Neuronal stem cell (in vitro differentiated cells): Measurements from ENCODE around the gene CCDC34.

Experiments used
- DNase-seq: peaks from one replicate; pipeline ENCODE4 v3.0.0-alpha.2; 2013; ENCODE audit warnings: low spot score
- H2AFZ ChIP-seq: one replicate; pipeline ENCODE4 v1.6.1; 2013; ENCODE audit warnings: mild to moderate bottlenecking, low read length, inconsistent platforms
- H2AK5ac ChIP-seq: 2 replicates; pipeline ENCODE4 v1.6.1; 2013; ENCODE audit warnings: low read depth, mild to moderate bottlenecking, inconsistent platforms, low read length, moderate library complexity, mixed read lengths
- H2BK120ac ChIP-seq: 2 replicates; pipeline ENCODE4 v1.6.1; 2013; ENCODE audit warnings: low read depth, mild to moderate bottlenecking, inconsistent platforms, low read length, moderate library complexity, mixed read lengths
- H2BK12ac ChIP-seq: one replicate; pipeline ENCODE4 v1.6.1; 2013; ENCODE audit warnings: low read length, inconsistent platforms
- H2BK15ac ChIP-seq: 2 replicates; pipeline ENCODE4 v1.6.1; 2013; ENCODE audit warnings: mild to moderate bottlenecking, low read length, inconsistent platforms, mixed read lengths
- H2BK5ac ChIP-seq: one replicate; pipeline ENCODE4 v1.6.1; 2013; ENCODE audit warnings: inconsistent platforms, mild to moderate bottlenecking, low read length, moderate library complexity
- H3K14ac ChIP-seq: one replicate; pipeline ENCODE4 v1.6.1; 2013; ENCODE audit warnings: low read length, inconsistent platforms
- H3K18ac ChIP-seq: 2 replicates; pipeline ENCODE4 v1.6.1; 2013; ENCODE audit warnings: low read length, inconsistent platforms
- H3K23ac ChIP-seq: 2 replicates; pipeline ENCODE4 v1.6.1; 2013; ENCODE audit warnings: low read depth, mild to moderate bottlenecking, mixed read lengths, low read length, inconsistent platforms; ENCODE audit not compliant: poor library complexity
- H3K27ac ChIP-seq: replicated peaks from 3 replicates; pipeline ENCODE4 v1.5.1; 2013; ENCODE audit warnings: low read length, inconsistent platforms
- H3K27me3 ChIP-seq, 3 experiments: 2 replicates each; pipeline ENCODE4 v1.6.1; 2013; ENCODE audit warnings: low read length in 3 of 3, mild to moderate bottlenecking in 2 of 3, inconsistent platforms in 1 of 3, low read depth in 1 of 3, mixed read lengths in 1 of 3, moderate library complexity in 1 of 3; ENCODE audit not compliant: control insufficient read depth in 3 of 3, insufficient read depth in 3 of 3
- H3K36me3 ChIP-seq, 2 donors: replicated peaks in 1 of 2; 2 replicates each; pipeline ENCODE4 v1.6.1; 2013; ENCODE audit warnings: low read length in 2 of 2; ENCODE audit not compliant: control insufficient read depth in 2 of 2, insufficient read depth in 2 of 2
- H3K4ac ChIP-seq: 2 replicates; pipeline ENCODE4 v1.6.1; 2013; ENCODE audit warnings: inconsistent platforms, mild to moderate bottlenecking, low read length, moderate library complexity
- H3K4me1 ChIP-seq, 2 donors: 1 replicate in 1 of 2; 2 replicates in 1 of 2; pipeline ENCODE4 v1.6.1; 2013; ENCODE audit warnings: low read length in 2 of 2, low read depth in 1 of 2; ENCODE audit not compliant: control insufficient read depth in 2 of 2, insufficient read depth in 1 of 2
- H3K4me2 ChIP-seq: one replicate; pipeline ENCODE4 v1.6.1; 2013; ENCODE audit warnings: mild to moderate bottlenecking, low read length, inconsistent platforms; ENCODE audit not compliant: insufficient read depth, poor library complexity, severe bottlenecking
- H3K4me3 ChIP-seq, 2 donors: 2 replicates each; pipeline ENCODE4 v1.5.1; 2013; ENCODE audit warnings: low read length in 2 of 2, mild to moderate bottlenecking in 2 of 2, inconsistent platforms in 1 of 2, moderate library complexity in 1 of 2
- H3K79me1 ChIP-seq: one replicate; pipeline ENCODE4 v1.6.1; 2013; ENCODE audit warnings: low read depth, mild to moderate bottlenecking, inconsistent platforms, low read length, moderate library complexity
- H3K9ac ChIP-seq: one replicate; pipeline ENCODE4 v1.6.1; 2013; ENCODE audit warnings: mild to moderate bottlenecking, low read depth, low read length, inconsistent platforms; ENCODE audit not compliant: poor library complexity
- H3K9me3 ChIP-seq, 2 donors: replicated peaks in 1 of 2; 2 replicates each; pipeline versions ENCODE3 to v1.6.1; 2013; ENCODE audit warnings: low read length in 2 of 2, mild to moderate bottlenecking in 2 of 2, inconsistent platforms in 1 of 2, low read depth in 1 of 2, mixed read lengths in 1 of 2, moderate library complexity in 1 of 2; ENCODE audit not compliant: control insufficient read depth in 2 of 2, insufficient read depth in 1 of 2
- H4K8ac ChIP-seq: one replicate; pipeline ENCODE4 v1.6.1; 2013; ENCODE audit warnings: low read depth, mild to moderate bottlenecking, inconsistent platforms, low read length, moderate library complexity
- H4K91ac ChIP-seq: one replicate; pipeline ENCODE4 v1.6.1; 2013; ENCODE audit warnings: low read length, low read depth, mild to moderate bottlenecking, inconsistent platforms; ENCODE audit not compliant: poor library complexity
- WGBS, 2 donors: extraction: QIAGEN DNeasy Blood & Tissue Kit; methylation state at CpG; one replicate each; pipeline ENCODE4 v1.1.7; 2013; ENCODE audit warnings: missing lambda C conversion rate in 2 of 2, mixed read lengths in 1 of 2; ENCODE audit not compliant: insufficient read length in 2 of 2, insufficient replicate concordance in 1 of 2; ENCODE audit errors: extremely low coverage in 2 of 2; 5-methylcytosine and 5-hydroxymethylcytosine counted together

Gene CCDC34

GRCh38 chr11:27291954-27292636, 70.9 kb downstream of the CCDC34 start:
- peaks cover 11 to 15% of the 10 kb centered on the region in 2 donors for H3K9me3 ChIP-seq
- H3K36me3 ChIP-seq, result no peaks in the 10 kb centered on the region
- H2AFZ ChIP-seq, result no peak overlapping the region
- WGBS, 2 donors, result no CpG with 5 or more reads among the region's 5 CpGs
- no peak overlapping the region for H4K91ac ChIP-seq
- no peak overlapping the region for H3K23ac ChIP-seq
- no peak overlapping the region for H2BK15ac ChIP-seq
- no peaks in the 10 kb centered on the region for H3K27me3 ChIP-seq
- no peak overlapping the region for H3K4ac ChIP-seq
- no peak for DNase-seq
- no peaks in the 10 kb centered on the region for H3K79me1 ChIP-seq
- no peak overlapping the region for H3K4me2 ChIP-seq
- peaks cover 0 to 5% of the 10 kb centered on the region in 2 donors for H3K4me1 ChIP-seq
- H3K9ac ChIP-seq, result no peak overlapping the region
- no peak overlapping the region for H4K8ac ChIP-seq
- no peak overlapping the region for H2BK12ac ChIP-seq
- H2AK5ac ChIP-seq, result no peak overlapping the region
- no peak overlapping the region for H2BK120ac ChIP-seq
- H3K14ac ChIP-seq, result no peak overlapping the region
- H2BK5ac ChIP-seq, result no peak overlapping the region
- H3K4me3 ChIP-seq, result no peak overlapping the region
- no peak overlapping the region for H3K27ac ChIP-seq
- no peak overlapping the region for H3K18ac ChIP-seq

GRCh38 chr11:27291302-27291889, 71.6 kb downstream of the CCDC34 start:
- WGBS, 2 donors, result no CpG with 5 or more reads among the region's 6 CpGs
- H3K23ac ChIP-seq, result no peak overlapping the region
- no peak overlapping the region for H3K14ac ChIP-seq
- no peak overlapping the region for H2AFZ ChIP-seq
- peaks cover 11 to 15% of the 10 kb centered on the region in 2 donors for H3K9me3 ChIP-seq
- no peaks in the 10 kb centered on the region for H3K27me3 ChIP-seq
- H2BK120ac ChIP-seq, result no peak overlapping the region
- H2BK15ac ChIP-seq, result no peak overlapping the region
- no peak overlapping the region for H4K8ac ChIP-seq
- H3K4me2 ChIP-seq, result no peak overlapping the region
- H3K36me3 ChIP-seq, result no peaks in the 10 kb centered on the region
- no peak overlapping the region for H2AK5ac ChIP-seq
- H3K79me1 ChIP-seq, result no peaks in the 10 kb centered on the region
- no peak overlapping the region for H3K4ac ChIP-seq
- H3K27ac ChIP-seq, result no peak overlapping the region
- H3K4me3 ChIP-seq, result no peak overlapping the region
- H2BK5ac ChIP-seq, result no peak overlapping the region
- no peak overlapping the region for H3K18ac ChIP-seq
- H4K91ac ChIP-seq, result no peak overlapping the region
- no peak for DNase-seq
- peaks cover 0 to 5% of the 10 kb centered on the region in 2 donors for H3K4me1 ChIP-seq
- no peak overlapping the region for H2BK12ac ChIP-seq
- H3K9ac ChIP-seq, result no peak overlapping the region

GRCh38 chr11:27290261-27291050, 72.6 kb downstream of the CCDC34 start:
- no peak overlapping the region for H4K91ac ChIP-seq
- no peak overlapping the region for H2BK15ac ChIP-seq
- no peak overlapping the region for H3K4me2 ChIP-seq
- H3K4ac ChIP-seq, result no peak overlapping the region
- H3K4me3 ChIP-seq, result no peak overlapping the region
- H3K18ac ChIP-seq, result no peak overlapping the region
- H3K79me1 ChIP-seq, result no peaks in the 10 kb centered on the region
- H3K4me1 ChIP-seq, result peaks cover 0 to 5% of the 10 kb centered on the region in 2 donors
- no peak overlapping the region for H3K23ac ChIP-seq
- no peak overlapping the region for H3K27ac ChIP-seq
- no peak overlapping the region for H3K14ac ChIP-seq
- DNase-seq, result no peak
- no peak overlapping the region for H2AFZ ChIP-seq
- no peak overlapping the region for H2BK120ac ChIP-seq
- H3K9me3 ChIP-seq, result peaks cover 11 to 15% of the 10 kb centered on the region in 2 donors
- H2AK5ac ChIP-seq, result no peak overlapping the region
- H3K36me3 ChIP-seq, result no peaks in the 10 kb centered on the region
- no peaks in the 10 kb centered on the region for H3K27me3 ChIP-seq
- no peak overlapping the region for H2BK5ac ChIP-seq
- WGBS, 2 donors, result no CpG with 5 or more reads among the region's 4 CpGs
- H2BK12ac ChIP-seq, result no peak overlapping the region
- H4K8ac ChIP-seq, result no peak overlapping the region
- H3K9ac ChIP-seq, result no peak overlapping the region
